HepG2 (cell line): ENCODE measurements around the gene ATG2A. TPM values are rescaled to one million over a fixed set of nuclear protein-coding genes. Genes with fewer than 3 reads are reported as not detected.

Experiments used
- ATAC-seq: fragments of 200-7000 bp; cut with Tn5 transposase; 3 replicates; pipeline ENCODE4 v1.9.1; 2020; ENCODE audit warnings: mild to moderate bottlenecking, moderate library complexity
- BruUV-seq: library from RNA; stranded (reverse); fragments of 400-500 nt; replicated peaks from 2 replicates; lab custom pipeline; 2021; lab: Mats Ljungman, UMichigan
- CTCF ChIA-PET: fragments of 300-600 bp; formaldehyde crosslinking; extraction: SDS; loops from one replicate; lab custom pipeline; 2021; ENCODE audit warnings: low total read pairs, inconsistent platforms, low intra/inter-chr PET ratio; lab: Yijun Ruan, JAX
- POLR2A ChIA-PET: fragments of 350-600 bp; sonication (Branson Sonifier 250); formaldehyde crosslinking; loops from one replicate; lab custom pipeline; 2020; ENCODE audit warnings: antibody characterized with exemption, inconsistent platforms; lab: Yijun Ruan, JAX
- DNase-seq: peaks from one replicate; pipeline ENCODE4 v3.0.0-alpha.2; 2015; ENCODE audit warnings: low spot score
- FAIRE-seq: peaks from 3 replicates; lab custom pipeline; 2011; peaks lifted over from hg19 to GRCh38; lab: Jason Lieb, UNC
- H2AFZ ChIP-seq: one replicate; pipeline ENCODE4 v1.6.1; 2011; ENCODE audit warnings: low read length, inconsistent platforms
- H3K27ac ChIP-seq: fragments of 300-600 bp; 3 replicates; pipeline ENCODE4 v1.8.0; 2011; ENCODE audit warnings: mixed run types, mild to moderate bottlenecking, mixed read lengths, low read length, inconsistent platforms; ENCODE audit not compliant: insufficient read depth; ENCODE audit errors: extremely low read length
- H3K27me3 ChIP-seq, 2 experiments: fragments of 200-600 bp in 1 of 2; 2 replicates in 1 of 2; 3 replicates in 1 of 2; pipeline versions ENCODE4 v1.6.0 to v1.8.0; 2011; ENCODE audit warnings: low read length in 2 of 2, mild to moderate bottlenecking in 2 of 2, moderate library complexity in 2 of 2, inconsistent platforms in 1 of 2; ENCODE audit not compliant: insufficient read depth in 2 of 2, control insufficient read depth in 1 of 2
- H3K36me3 ChIP-seq, 2 experiments: fragments of 200-600 bp in 1 of 2; replicated peaks in 1 of 2; 2 replicates in 1 of 2; 3 replicates in 1 of 2; pipeline versions ENCODE4 v1.5.1 to v1.8.0; 2011; ENCODE audit warnings: low read length in 2 of 2, inconsistent platforms in 1 of 2; ENCODE audit not compliant: insufficient read depth in 2 of 2, control insufficient read depth in 1 of 2
- H3K4me1 ChIP-seq: 2 replicates; pipeline ENCODE4 v1.5.1; 2012; ENCODE audit warnings: low read length, inconsistent platforms; ENCODE audit not compliant: insufficient read depth
- H3K4me2 ChIP-seq: 2 replicates; pipeline ENCODE4 v1.6.0; 2011; ENCODE audit warnings: low read depth, low read length, inconsistent platforms
- H3K4me3 ChIP-seq, 3 experiments: fragments of 200-600 bp in 1 of 3; sonication (generic), shearing (Covaris generic) in 1 of 3; replicated peaks in 1 of 3; 2 replicates each; pipeline ENCODE4 v1.5.1; 2011 to 2016; ENCODE audit warnings: low read length in 3 of 3, inconsistent platforms in 2 of 3, low read depth in 2 of 3, mild to moderate bottlenecking in 2 of 3, control low read depth in 1 of 3, mixed read lengths in 1 of 3; ENCODE audit not compliant: insufficient read depth in 1 of 3
- H3K79me2 ChIP-seq: one replicate; pipeline ENCODE4 v1.6.1; 2011; ENCODE audit warnings: low read length, inconsistent platforms; ENCODE audit not compliant: insufficient read depth
- H3K9ac ChIP-seq: 2 replicates; pipeline ENCODE4 v1.6.0; 2011; ENCODE audit warnings: mild to moderate bottlenecking, low read depth, low read length, inconsistent platforms; ENCODE audit not compliant: insufficient read depth
- H3K9me3 ChIP-seq: 2 replicates; pipeline ENCODE4 v1.5.1; 2012; ENCODE audit warnings: mild to moderate bottlenecking, low read length
- H4K20me1 ChIP-seq: 2 replicates; pipeline ENCODE4 v1.6.0; 2011; ENCODE audit warnings: inconsistent platforms, mild to moderate bottlenecking, low read length, moderate library complexity; ENCODE audit not compliant: insufficient read depth
- CC2D1A ChIP-seq: sonication (generic); formaldehyde crosslinking; IDR thresholded peaks from 2 replicates; pipeline ENCODE4 v1.8.1; 2023; ENCODE audit warnings: mild to moderate bottlenecking, missing genetic modification reagents
- FOSL2 ChIP-seq: sonication (generic); formaldehyde crosslinking; IDR thresholded peaks from 2 replicates; pipeline ENCODE4 v1.4.0; 2020; ENCODE audit warnings: missing genetic modification reagents
- NR2F2 ChIP-seq: IDR thresholded peaks from 2 replicates; pipeline ENCODE4 v1.6.1; 2012; ENCODE audit warnings: low read depth, inconsistent platforms, borderline replicate concordance
- ONECUT2 ChIP-seq: sonication (generic); formaldehyde crosslinking; IDR thresholded peaks from 2 replicates; pipeline ENCODE4 v1.4.0; 2020; ENCODE audit warnings: missing genetic modification reagents
- PHF5A ChIP-seq: IDR thresholded peaks from one replicate; pipeline ENCODE4 v1.6.1; 2018; ENCODE audit warnings: low read depth, missing genetic modification reagents; ENCODE audit not compliant: unreplicated experiment
- PRPF4 ChIP-seq: fragments of 200-400 bp; formaldehyde crosslinking; IDR thresholded peaks from 2 replicates; pipeline ENCODE4 v1.6.1; 2016; ENCODE audit warnings: low read length, low read depth; ENCODE audit not compliant: poor library complexity, severe bottlenecking
- REXO4 ChIP-seq: sonication (generic); formaldehyde crosslinking; IDR thresholded peaks from 2 replicates; pipeline ENCODE4 v1.8.0; 2022; ENCODE audit warnings: missing genetic modification reagents, mild to moderate bottlenecking, borderline replicate concordance
- SP5 ChIP-seq: IDR thresholded peaks from 2 replicates; pipeline ENCODE4 v1.6.1; 2016; ENCODE audit warnings: low read depth, borderline replicate concordance
- SRSF4 ChIP-seq: fragments of 200-400 bp; formaldehyde crosslinking; IDR thresholded peaks from one replicate; pipeline ENCODE4 v1.6.1; 2018; ENCODE audit warnings: mild to moderate bottlenecking, low read depth, low read length, moderate library complexity; ENCODE audit not compliant: poor library complexity, severe bottlenecking
- ZMYM4 ChIP-seq: sonication (generic); formaldehyde crosslinking; IDR thresholded peaks from 2 replicates; pipeline ENCODE4 v1.8.1; 2023; ENCODE audit warnings: mild to moderate bottlenecking, missing genetic modification reagents
- ZNF451 ChIP-seq: sonication (generic); formaldehyde crosslinking; IDR thresholded peaks from 2 replicates; pipeline ENCODE4 v1.5.0; 2020; ENCODE audit warnings: mild to moderate bottlenecking, missing genetic modification reagents
- WGBS: methylation state at CpG from one replicate; pipeline ENCODE4 v1.1.6; 2017; ENCODE audit warnings: low lambda C conversion rate; 5-methylcytosine and 5-hydroxymethylcytosine counted together
- in situ Hi-C: cut with HindIII; loops from 2 replicates; pipeline ENCODE4 v1.10.0; 2017; ENCODE audit warnings: low pct_unique_long_range_greater_than_20kb; ENCODE audit not compliant: extremely low pct_ligation_motif_present
- intact Hi-C: fragments of 100-400 bp; cut with micrococcal nuclease; formaldehyde crosslinking; loops from one replicate; pipeline ENCODE4 v1.10.0; 2022; ENCODE audit not compliant: unreplicated experiment
- polyA plus RNA-seq, 8 experiments: library from polyadenylated mRNA; depleted of rRNA in 3 of 8; stranded (reverse) in 7 of 8; unstranded in 1 of 8; fragments of >200 nt; fragmentation: Illumina TruSeq in 4 of 8; extraction: Trizol in 4 of 8; gene quantifications; 2 replicates each; pipeline versions ENCODE4 v1.2.1 to v1.2.3, GENCODE V29; 2011 to 2016; ENCODE audit warnings: low read depth in 4 of 8, missing spikeins in 1 of 8, mixed read lengths in 1 of 8; ENCODE audit not compliant: insufficient read depth in 1 of 8
- total RNA-seq, 5 experiments: library from RNA; depleted of rRNA; stranded (reverse); fragments of >200 nt; fragmentation: Illumina TruSeq; extraction: Trizol; gene quantifications; 2 replicates each; pipeline ENCODE4 v1.2.3, GENCODE V29; 2016; ENCODE audit warnings: low read depth in 1 of 5
- TF ChIP-seq, protein P1 (sequence below): sonication (generic); formaldehyde crosslinking; IDR thresholded peaks from 2 replicates; pipeline ENCODE4 v1.5.0; 2020; ENCODE audit warnings: mild to moderate bottlenecking, missing genetic modification reagents, borderline replicate concordance
- TF ChIP-seq, protein P2 (sequence below): sonication (generic); formaldehyde crosslinking; IDR thresholded peaks from 2 replicates; pipeline ENCODE4 v1.4.0; 2020; ENCODE audit warnings: missing genetic modification reagents, borderline replicate concordance
- TF ChIP-seq, protein P3 (sequence below): sonication (generic); formaldehyde crosslinking; IDR thresholded peaks from 2 replicates; pipeline ENCODE4 v1.5.1; 2020; ENCODE audit warnings: mild to moderate bottlenecking, missing genetic modification reagents

The ATG2A gene
- total and polyA plus RNA-seq, 2 of the 13 experiments (the other 11 are each of a cell fraction or from before 2014, with no cell fraction given): 6.7 to 8.0 TPM

DNA sequence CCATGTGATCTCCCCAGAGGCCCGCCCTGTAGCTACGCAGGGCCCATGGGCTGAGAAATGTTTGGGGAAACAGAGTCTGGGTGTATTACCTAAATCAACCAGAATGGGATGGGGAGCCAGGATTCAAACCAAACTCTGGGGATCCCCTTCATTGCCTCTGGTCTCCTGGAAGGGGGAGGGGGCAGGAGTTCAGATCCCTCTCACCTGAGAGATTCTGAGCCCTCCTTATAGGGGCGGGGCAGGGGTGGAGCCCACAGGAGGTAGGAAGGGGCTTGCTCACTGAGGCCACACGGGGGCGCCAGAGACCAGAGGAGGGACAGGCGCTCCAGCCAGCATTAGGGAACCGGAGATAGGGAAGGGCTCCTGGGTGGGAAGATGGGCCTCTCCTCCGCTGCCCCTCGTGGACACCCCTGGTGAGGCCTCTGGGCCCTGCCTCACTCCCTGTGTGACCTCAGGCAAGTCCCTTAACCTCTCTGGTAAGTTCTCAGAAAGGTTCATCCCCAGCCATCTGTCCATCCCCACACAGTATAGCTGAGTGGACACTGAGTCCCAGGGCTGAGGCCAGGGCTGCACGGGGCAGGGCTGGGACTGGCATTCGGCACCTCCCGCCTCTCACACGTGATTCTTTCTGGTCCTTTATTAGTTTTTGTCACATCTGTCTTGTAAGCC is 69.9 kb downstream of the ATG2A start:
- H3K27ac ChIP-seq: no peak overlapping the region
- FAIRE-seq: peak; percentile 42
- H3K4me3 ChIP-seq: peak overlapping the region in 1 of 3 experiments; percentile 47; a peak in 2 of 6 replicates
- no peaks in the 10 kb centered on the region for H3K9me3 ChIP-seq
- H3K9ac ChIP-seq: no peak overlapping the region
- 21% methylated on average over 6 of the region's 13 CpGs for WGBS
- ChIA-PET POLR2A (interaction anchor here (0.6 to 4.7 kb wide), 8 partner anchors 23 to 670 kb away, joined by 3 to 30 read pairs (median 6); partner anchors contain the start of genes BATF2 and EHD1), CTCF (interaction anchor here (1.3 to 4.5 kb wide), 6 partner anchors 31 to 166 kb away, joined by 4 to 72 read pairs (median 7); partner anchors contain the start of genes ARL2 and EHD1)
- in situ Hi-C loops: loop anchor here (5.0 kb wide), 1 partner anchor 45 kb away; no protein-coding TSS in a partner anchor
- peaks cover 77% of the 10 kb centered on the region for H3K4me1 ChIP-seq
- H4K20me1 ChIP-seq: no peaks in the 10 kb centered on the region
- BruUV-seq: no TSS peak
- no peaks in the 10 kb centered on the region; a peak in 1 of 5 replicates for H3K27me3 ChIP-seq
- DNase-seq: peak; percentile 87
- ATAC-seq: peak; percentile 68
- no peaks in the 10 kb centered on the region for H3K79me2 ChIP-seq
- intact Hi-C loops: loop anchor here (1.0 to 10.0 kb wide), 7 partner anchors 38 to 167 kb away; partner anchors contain the start of genes ARL2, ATG2A, BATF2 and MAP4K2
- H3K36me3 ChIP-seq: no peaks in the 10 kb centered on the region
- H3K4me2 ChIP-seq: peak overlapping the region; percentile 58
- H2AFZ ChIP-seq: no peak overlapping the region
- no peak for TF ChIP-seq ONECUT2
- no peak for TF ChIP-seq PHF5A (CRISPR knock-in tag)
- peak; percentile 48; the same call in 1 of the 2 replicates for TF ChIP-seq ZMYM4
- TF ChIP-seq CC2D1A (CRISPR knock-in tag): no peak
- TF ChIP-seq NR2F2: 0 out of 2 replicates have a peak, but pooled peaks have one; percentile 32
- TF ChIP-seq, protein P1, sequence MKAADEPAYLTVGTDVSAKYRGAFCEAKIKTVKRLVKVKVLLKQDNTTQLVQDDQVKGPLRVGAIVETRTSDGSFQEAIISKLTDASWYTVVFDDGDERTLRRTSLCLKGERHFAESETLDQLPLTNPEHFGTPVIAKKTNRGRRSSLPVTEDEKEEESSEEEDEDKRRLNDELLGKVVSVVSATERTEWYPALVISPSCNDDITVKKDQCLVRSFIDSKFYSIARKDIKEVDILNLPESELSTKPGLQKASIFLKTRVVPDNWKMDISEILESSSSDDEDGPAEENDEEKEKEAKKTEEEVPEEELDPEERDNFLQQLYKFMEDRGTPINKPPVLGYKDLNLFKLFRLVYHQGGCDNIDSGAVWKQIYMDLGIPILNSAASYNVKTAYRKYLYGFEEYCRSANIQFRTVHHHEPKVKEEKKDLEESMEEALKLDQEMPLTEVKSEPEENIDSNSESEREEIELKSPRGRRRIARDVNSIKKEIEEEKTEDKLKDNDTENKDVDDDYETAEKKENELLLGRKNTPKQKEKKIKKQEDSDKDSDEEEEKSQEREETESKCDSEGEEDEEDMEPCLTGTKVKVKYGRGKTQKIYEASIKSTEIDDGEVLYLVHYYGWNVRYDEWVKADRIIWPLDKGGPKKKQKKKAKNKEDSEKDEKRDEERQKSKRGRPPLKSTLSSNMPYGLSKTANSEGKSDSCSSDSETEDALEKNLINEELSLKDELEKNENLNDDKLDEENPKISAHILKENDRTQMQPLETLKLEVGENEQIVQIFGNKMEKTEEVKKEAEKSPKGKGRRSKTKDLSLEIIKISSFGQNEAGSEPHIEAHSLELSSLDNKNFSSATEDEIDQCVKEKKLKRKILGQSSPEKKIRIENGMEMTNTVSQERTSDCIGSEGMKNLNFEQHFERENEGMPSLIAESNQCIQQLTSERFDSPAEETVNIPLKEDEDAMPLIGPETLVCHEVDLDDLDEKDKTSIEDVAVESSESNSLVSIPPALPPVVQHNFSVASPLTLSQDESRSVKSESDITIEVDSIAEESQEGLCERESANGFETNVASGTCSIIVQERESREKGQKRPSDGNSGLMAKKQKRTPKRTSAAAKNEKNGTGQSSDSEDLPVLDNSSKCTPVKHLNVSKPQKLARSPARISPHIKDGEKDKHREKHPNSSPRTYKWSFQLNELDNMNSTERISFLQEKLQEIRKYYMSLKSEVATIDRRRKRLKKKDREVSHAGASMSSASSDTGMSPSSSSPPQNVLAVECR (CRISPR knock-in tag): peak; percentile 71; the same call in 1 of the 2 replicates
- TF ChIP-seq PRPF4: no peak
- TF ChIP-seq, protein P2, sequence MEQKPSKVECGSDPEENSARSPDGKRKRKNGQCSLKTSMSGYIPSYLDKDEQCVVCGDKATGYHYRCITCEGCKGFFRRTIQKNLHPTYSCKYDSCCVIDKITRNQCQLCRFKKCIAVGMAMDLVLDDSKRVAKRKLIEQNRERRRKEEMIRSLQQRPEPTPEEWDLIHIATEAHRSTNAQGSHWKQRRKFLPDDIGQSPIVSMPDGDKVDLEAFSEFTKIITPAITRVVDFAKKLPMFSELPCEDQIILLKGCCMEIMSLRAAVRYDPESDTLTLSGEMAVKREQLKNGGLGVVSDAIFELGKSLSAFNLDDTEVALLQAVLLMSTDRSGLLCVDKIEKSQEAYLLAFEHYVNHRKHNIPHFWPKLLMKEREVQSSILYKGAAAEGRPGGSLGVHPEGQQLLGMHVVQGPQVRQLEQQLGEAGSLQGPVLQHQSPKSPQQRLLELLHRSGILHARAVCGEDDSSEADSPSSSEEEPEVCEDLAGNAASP (CRISPR knock-in tag): peak; percentile 39; the same call in 1 of the 2 replicates
- peak; percentile 92 for TF ChIP-seq SP5
- TF ChIP-seq SRSF4: no peak
- TF ChIP-seq, protein P3, sequence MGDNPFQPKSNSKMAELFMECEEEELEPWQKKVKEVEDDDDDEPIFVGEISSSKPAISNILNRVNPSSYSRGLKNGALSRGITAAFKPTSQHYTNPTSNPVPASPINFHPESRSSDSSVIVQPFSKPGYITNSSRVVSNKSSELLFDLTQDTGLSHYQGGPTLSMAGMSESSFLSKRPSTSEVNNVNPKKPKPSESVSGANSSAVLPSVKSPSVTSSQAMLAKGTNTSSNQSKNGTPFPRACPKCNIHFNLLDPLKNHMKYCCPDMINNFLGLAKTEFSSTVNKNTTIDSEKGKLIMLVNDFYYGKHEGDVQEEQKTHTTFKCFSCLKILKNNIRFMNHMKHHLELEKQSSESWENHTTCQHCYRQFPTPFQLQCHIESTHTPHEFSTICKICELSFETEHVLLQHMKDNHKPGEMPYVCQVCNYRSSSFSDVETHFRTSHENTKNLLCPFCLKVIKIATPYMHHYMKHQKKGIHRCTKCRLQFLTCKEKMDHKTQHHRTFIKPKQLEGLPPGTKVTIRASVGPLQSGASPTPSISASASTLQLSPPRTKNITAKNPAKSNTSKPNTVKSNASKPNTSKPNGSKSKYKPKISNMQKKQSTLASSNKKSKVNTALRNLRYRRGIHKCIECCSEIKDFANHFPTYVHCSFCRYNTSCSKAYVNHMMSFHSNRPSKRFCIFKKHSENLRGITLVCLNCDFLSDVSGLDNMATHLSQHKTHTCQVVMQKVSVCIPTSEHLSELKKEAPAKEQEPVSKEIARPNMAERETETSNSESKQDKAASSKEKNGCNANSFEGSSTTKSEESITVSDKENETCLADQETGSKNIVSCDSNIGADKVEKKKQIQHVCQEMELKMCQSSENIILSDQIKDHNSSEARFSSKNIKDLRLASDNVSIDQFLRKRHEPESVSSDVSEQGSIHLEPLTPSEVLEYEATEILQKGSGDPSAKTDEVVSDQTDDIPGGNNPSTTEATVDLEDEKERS (CRISPR knock-in tag): 0 out of 2 replicates have a peak, but pooled peaks have one; percentile 25
- TF ChIP-seq ZNF451 (CRISPR knock-in tag): no peak
- TF ChIP-seq REXO4 (CRISPR knock-in tag): no peak
- peak; percentile 60 for TF ChIP-seq FOSL2 (CRISPR knock-in tag)
